Neural cell (in vitro differentiated cells): ENCODE data around the gene HOXD3. TPM values are rescaled to one million over a fixed set of nuclear protein-coding genes. Genes with fewer than 3 reads are reported as not detected.

Source experiments
- H2AFZ ChIP-seq: fragments of 200-600, 300-800 bp; sonication (generic), shearing (Covaris generic); 2 replicates; pipeline ENCODE4 v1.6.0; 2014; ENCODE audit warnings: low read depth, mild to moderate bottlenecking, antibody characterized with exemption, low read length, moderate library complexity
- H3F3A ChIP-seq: fragments of 200-600 bp; shearing (Covaris generic); 2 replicates; pipeline ENCODE4 v1.6.1; 2016; ENCODE audit warnings: mild to moderate bottlenecking, moderate library complexity, mixed read lengths, antibody characterized with exemption, low read length; ENCODE audit not compliant: insufficient read depth, poor library complexity, severe bottlenecking
- H3K27ac ChIP-seq: fragments of 200-600, 300-800 bp; sonication (generic), shearing (Covaris generic); 2 replicates; pipeline ENCODE4 v1.5.1; 2014; ENCODE audit warnings: mild to moderate bottlenecking, low read length, moderate library complexity
- H3K27me3 ChIP-seq: fragments of 300-800, 200-600 bp; sonication (generic), shearing (Covaris generic); 2 replicates; pipeline ENCODE4 v1.6.0; 2014; ENCODE audit warnings: mild to moderate bottlenecking, low read depth, low read length, moderate library complexity; ENCODE audit not compliant: insufficient read depth
- H3K36me3 ChIP-seq: fragments of 300-800, 200-600 bp; sonication (generic), shearing (Covaris generic); 2 replicates; pipeline ENCODE4 v1.5.1; 2014; ENCODE audit warnings: mild to moderate bottlenecking, antibody characterized with exemption, low read length, moderate library complexity; ENCODE audit not compliant: insufficient read depth
- H3K4me2 ChIP-seq: fragments of 300-800, 200-600 bp; sonication (generic), shearing (Covaris generic); 2 replicates; pipeline ENCODE4 v1.6.0; 2014; ENCODE audit warnings: mild to moderate bottlenecking, low read length
- H3K4me3 ChIP-seq: fragments of 300-800, 200-600 bp; sonication (generic), shearing (Covaris generic); 2 replicates; pipeline ENCODE4 v1.5.1; 2014; ENCODE audit warnings: mild to moderate bottlenecking, low read length, moderate library complexity
- H3K79me2 ChIP-seq: fragments of 200-600 bp; shearing (Covaris generic); replicated peaks from 2 replicates; pipeline ENCODE4 v1.6.0; 2014; ENCODE audit warnings: mild to moderate bottlenecking, low read length, moderate library complexity; ENCODE audit not compliant: insufficient read depth
- H3K9ac ChIP-seq: fragments of 300-800, 200-600 bp; sonication (generic), shearing (Covaris generic); 2 replicates; pipeline ENCODE4 v1.6.1; 2016; ENCODE audit warnings: mild to moderate bottlenecking, low read length, mixed read lengths
- H3K9me2 ChIP-seq: fragments of 200-600 bp; shearing (Covaris generic); 2 replicates; pipeline ENCODE4 v1.6.1; 2016; ENCODE audit warnings: mild to moderate bottlenecking, low read length, mixed read lengths; ENCODE audit not compliant: insufficient read depth
- H3K9me3 ChIP-seq: fragments of 200-600, 300-800 bp; sonication (generic), shearing (Covaris generic); 2 replicates; pipeline ENCODE4 v1.6.1; 2016; ENCODE audit warnings: mild to moderate bottlenecking, mixed run types, low read length, moderate library complexity, mixed read lengths
- H4K20me1 ChIP-seq: fragments of 200-600 bp; shearing (Covaris generic); 2 replicates; pipeline ENCODE4 v1.6.1; 2016; ENCODE audit warnings: mild to moderate bottlenecking, mixed run types; ENCODE audit not compliant: insufficient read depth
- EP300 ChIP-seq: fragments of 450-650 bp; conservative IDR thresholded peaks from 2 replicates; pipeline ENCODE4 v1.6.1; 2014; ENCODE audit warnings: antibody characterized with exemption, mild to moderate bottlenecking, moderate library complexity; ENCODE audit not compliant: poor library complexity, severe bottlenecking
- EZH2 ChIP-seq: fragments of 200-600, 300-800 bp; shearing (Covaris generic), sonication (generic); IDR thresholded peaks from 2 replicates; pipeline ENCODE4 v1.6.1; 2014; ENCODE audit warnings: antibody characterized with exemption, low read length, borderline replicate concordance, mild to moderate bottlenecking; ENCODE audit not compliant: insufficient read depth, poor library complexity, severe bottlenecking
- MXI1 ChIP-seq: fragments of 450-650 bp; conservative IDR thresholded peaks from 2 replicates; pipeline ENCODE4 v1.6.1; 2014; ENCODE audit warnings: antibody characterized with exemption, mild to moderate bottlenecking; ENCODE audit not compliant: poor library complexity, severe bottlenecking
- POLR2AphosphoS5 ChIP-seq: IDR thresholded peaks from 2 replicates; pipeline ENCODE4 v1.6.1; 2012
- RAD21 ChIP-seq: fragments of 450-650 bp; conservative IDR thresholded peaks from 2 replicates; pipeline ENCODE4 v1.6.1; 2014; ENCODE audit warnings: antibody characterized with exemption, mild to moderate bottlenecking, moderate library complexity
- SMC3 ChIP-seq: fragments of 450-650 bp; conservative IDR thresholded peaks from 2 replicates; pipeline ENCODE4 v1.6.1; 2014; ENCODE audit warnings: antibody characterized with exemption, mild to moderate bottlenecking, moderate library complexity; ENCODE audit not compliant: poor library complexity
- TAF1 ChIP-seq: IDR thresholded peaks from 2 replicates; pipeline ENCODE4 v1.6.1; 2012; ENCODE audit warnings: low read depth
- polyA plus RNA-seq: library from polyadenylated mRNA; depleted of rRNA; stranded (reverse); fragments of >200 nt; gene quantifications from 2 replicates; pipeline ENCODE4 v1.2.3, GENCODE V29; 2014
- TF ChIP-seq, protein P1 (sequence below): fragments of 450-650 bp; IDR thresholded peaks from 2 replicates; pipeline ENCODE4 v1.5.1; 2014; ENCODE audit warnings: antibody characterized with exemption, mild to moderate bottlenecking, moderate library complexity; ENCODE audit not compliant: poor library complexity, severe bottlenecking
- TF ChIP-seq, protein P2 (sequence below): IDR thresholded peaks from 2 replicates; pipeline ENCODE4 v1.6.1; 2012; ENCODE audit warnings: borderline replicate concordance

HOXD3 gene
- polyA plus RNA-seq, 1 donor from 2014 or later: not detected

DNA sequence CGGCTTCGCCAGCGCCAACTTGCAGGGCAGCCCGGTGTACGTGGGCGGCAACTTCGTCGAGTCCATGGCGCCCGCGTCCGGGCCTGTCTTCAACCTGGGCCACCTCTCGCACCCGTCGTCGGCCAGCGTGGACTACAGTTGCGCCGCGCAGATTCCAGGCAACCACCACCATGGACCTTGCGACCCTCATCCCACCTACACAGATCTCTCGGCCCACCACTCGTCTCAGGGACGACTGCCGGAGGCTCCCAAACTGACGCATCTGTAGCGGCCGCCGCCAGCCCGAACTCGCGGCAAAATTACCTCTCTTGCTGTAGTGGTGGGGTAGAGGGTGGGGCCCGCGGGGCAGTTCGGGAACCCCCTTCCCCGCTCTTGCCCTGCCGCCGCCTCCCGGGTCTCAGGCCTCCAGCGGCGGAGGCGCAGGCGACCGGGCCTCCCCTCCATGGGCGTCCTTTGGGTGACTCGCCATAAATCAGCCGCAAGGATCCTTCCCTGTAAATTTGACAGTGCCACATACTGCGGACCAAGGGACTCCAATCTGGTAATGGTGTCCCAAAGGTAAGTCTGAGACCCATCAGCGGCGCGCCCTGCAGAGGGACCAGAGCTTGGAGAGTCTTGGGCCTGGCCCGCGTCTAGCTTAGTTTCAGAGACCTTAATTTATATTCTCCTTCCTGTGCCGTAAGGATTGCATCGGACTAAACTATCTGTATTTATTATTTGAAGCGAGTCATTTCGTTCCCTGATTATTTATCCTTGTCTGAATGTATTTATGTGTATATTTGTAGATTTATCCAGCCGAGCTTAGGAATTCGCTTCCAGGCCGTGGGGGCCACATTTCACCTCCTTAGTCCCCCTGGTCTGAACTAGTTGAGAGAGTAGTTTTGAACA lies 15.1 kb downstream of the HOXD3 start:
- no peaks in the 10 kb centered on the region for H3K79me2 ChIP-seq
- no peak overlapping the region for H3K9ac ChIP-seq
- H2AFZ ChIP-seq: no peak overlapping the region
- H3K27ac ChIP-seq: no peak overlapping the region
- peak; percentile 93 for TF ChIP-seq EZH2
- no peak for TF ChIP-seq EP300
- H3F3A ChIP-seq: no peaks in the 10 kb centered on the region
- H4K20me1 ChIP-seq: no peaks in the 10 kb centered on the region
- no peaks in the 10 kb centered on the region for H3K9me3 ChIP-seq
- no peaks in the 10 kb centered on the region for H3K36me3 ChIP-seq
- H3K4me3 ChIP-seq: peak overlapping the region; percentile 43
- H3K4me2 ChIP-seq: no peak overlapping the region
- no peaks in the 10 kb centered on the region for H3K9me2 ChIP-seq
- peaks cover 100% of the 10 kb centered on the region for H3K27me3 ChIP-seq

DNA sequence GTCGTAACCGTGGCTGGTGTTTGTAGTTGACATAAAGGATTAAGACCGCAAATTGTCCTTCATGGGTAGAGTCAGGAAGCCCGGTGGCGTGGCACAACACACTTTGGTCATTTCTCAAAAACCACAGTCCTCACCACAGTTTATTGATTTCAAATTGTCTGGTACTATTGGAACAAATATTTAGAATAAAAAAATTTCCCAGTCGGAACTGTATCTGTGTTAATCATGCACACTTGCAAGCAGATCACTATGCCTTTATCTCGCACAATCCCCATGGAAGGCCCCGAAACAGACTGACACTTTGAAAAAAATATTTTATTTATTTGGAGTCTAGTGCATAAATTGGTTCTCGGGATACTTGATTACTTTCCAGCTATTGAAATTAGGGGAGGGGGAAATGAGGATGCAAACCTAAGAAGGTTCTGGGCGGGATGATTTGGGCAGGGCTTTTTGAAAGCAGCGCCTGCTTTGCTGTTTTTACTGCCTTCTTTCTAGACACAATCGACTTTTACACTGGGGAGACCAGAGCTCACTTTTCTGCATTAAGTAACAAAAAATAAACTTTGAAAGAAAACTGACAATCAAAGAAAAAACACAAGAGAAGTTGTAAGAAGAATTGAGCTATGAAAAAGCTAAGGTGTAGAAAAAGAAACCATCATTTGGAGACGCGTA lies 15.9 kb downstream of the HOXD3 start:
- no peaks in the 10 kb centered on the region for H3K36me3 ChIP-seq
- no peak overlapping the region for H3K27ac ChIP-seq
- no peak overlapping the region for H3K4me2 ChIP-seq
- no peaks in the 10 kb centered on the region for H3K9me3 ChIP-seq
- H4K20me1 ChIP-seq: no peaks in the 10 kb centered on the region
- H3K79me2 ChIP-seq: no peaks in the 10 kb centered on the region
- H3K27me3 ChIP-seq: peaks cover 100% of the 10 kb centered on the region
- H2AFZ ChIP-seq: no peak overlapping the region
- no peaks in the 10 kb centered on the region for H3K9me2 ChIP-seq
- no peaks in the 10 kb centered on the region for H3F3A ChIP-seq
- TF ChIP-seq POLR2AphosphoS5 (no peak), TAF1 (no peak), MXI1 (no peak), SMC3 (no peak), RAD21 (no peak), EZH2 (no peak), EP300 (no peak)
- TF ChIP-seq, protein P1, sequence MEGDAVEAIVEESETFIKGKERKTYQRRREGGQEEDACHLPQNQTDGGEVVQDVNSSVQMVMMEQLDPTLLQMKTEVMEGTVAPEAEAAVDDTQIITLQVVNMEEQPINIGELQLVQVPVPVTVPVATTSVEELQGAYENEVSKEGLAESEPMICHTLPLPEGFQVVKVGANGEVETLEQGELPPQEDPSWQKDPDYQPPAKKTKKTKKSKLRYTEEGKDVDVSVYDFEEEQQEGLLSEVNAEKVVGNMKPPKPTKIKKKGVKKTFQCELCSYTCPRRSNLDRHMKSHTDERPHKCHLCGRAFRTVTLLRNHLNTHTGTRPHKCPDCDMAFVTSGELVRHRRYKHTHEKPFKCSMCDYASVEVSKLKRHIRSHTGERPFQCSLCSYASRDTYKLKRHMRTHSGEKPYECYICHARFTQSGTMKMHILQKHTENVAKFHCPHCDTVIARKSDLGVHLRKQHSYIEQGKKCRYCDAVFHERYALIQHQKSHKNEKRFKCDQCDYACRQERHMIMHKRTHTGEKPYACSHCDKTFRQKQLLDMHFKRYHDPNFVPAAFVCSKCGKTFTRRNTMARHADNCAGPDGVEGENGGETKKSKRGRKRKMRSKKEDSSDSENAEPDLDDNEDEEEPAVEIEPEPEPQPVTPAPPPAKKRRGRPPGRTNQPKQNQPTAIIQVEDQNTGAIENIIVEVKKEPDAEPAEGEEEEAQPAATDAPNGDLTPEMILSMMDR: no peak
- TF ChIP-seq, protein P2, sequence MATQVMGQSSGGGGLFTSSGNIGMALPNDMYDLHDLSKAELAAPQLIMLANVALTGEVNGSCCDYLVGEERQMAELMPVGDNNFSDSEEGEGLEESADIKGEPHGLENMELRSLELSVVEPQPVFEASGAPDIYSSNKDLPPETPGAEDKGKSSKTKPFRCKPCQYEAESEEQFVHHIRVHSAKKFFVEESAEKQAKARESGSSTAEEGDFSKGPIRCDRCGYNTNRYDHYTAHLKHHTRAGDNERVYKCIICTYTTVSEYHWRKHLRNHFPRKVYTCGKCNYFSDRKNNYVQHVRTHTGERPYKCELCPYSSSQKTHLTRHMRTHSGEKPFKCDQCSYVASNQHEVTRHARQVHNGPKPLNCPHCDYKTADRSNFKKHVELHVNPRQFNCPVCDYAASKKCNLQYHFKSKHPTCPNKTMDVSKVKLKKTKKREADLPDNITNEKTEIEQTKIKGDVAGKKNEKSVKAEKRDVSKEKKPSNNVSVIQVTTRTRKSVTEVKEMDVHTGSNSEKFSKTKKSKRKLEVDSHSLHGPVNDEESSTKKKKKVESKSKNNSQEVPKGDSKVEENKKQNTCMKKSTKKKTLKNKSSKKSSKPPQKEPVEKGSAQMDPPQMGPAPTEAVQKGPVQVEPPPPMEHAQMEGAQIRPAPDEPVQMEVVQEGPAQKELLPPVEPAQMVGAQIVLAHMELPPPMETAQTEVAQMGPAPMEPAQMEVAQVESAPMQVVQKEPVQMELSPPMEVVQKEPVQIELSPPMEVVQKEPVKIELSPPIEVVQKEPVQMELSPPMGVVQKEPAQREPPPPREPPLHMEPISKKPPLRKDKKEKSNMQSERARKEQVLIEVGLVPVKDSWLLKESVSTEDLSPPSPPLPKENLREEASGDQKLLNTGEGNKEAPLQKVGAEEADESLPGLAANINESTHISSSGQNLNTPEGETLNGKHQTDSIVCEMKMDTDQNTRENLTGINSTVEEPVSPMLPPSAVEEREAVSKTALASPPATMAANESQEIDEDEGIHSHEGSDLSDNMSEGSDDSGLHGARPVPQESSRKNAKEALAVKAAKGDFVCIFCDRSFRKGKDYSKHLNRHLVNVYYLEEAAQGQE: no peak
- no peak overlapping the region for H3K9ac ChIP-seq
- H3K4me3 ChIP-seq: no peak overlapping the region
